GM08714 (cell line): ENCODE results near the gene YY1.

ENCODE experiments used
- H3K4me3 ChIP-seq: fragments of 200-500 bp; sonication (Bioruptor generic); 2 replicates; pipeline ENCODE4 v1.5.1; 2014; ENCODE audit warnings: mild to moderate bottlenecking, low read length, inconsistent platforms
- ZNF274 ChIP-seq: IDR thresholded peaks from 2 replicates; pipeline ENCODE4 v1.6.1; 2012; ENCODE audit warnings: mild to moderate bottlenecking, low read depth, low read length

The YY1 gene

GRCh38 chr14:100224229-100224866 lies 14.6 kb upstream of the YY1 start:
- no peak for TF ChIP-seq ZNF274

GRCh38 chr14:100225169-100225568 lies 13.8 kb upstream of the YY1 start:
- H3K4me3 ChIP-seq = no peak overlapping the region
- no peak for TF ChIP-seq ZNF274

More at GRCh38 chr14:100224229-100224866, 14.6 kb upstream of the YY1 start:
- peak overlapping the region; percentile 15; the same call in 1 of the 2 replicates for H3K4me3 ChIP-seq

- no peak for TF ChIP-seq ZNF274
- no peak overlapping the region for H3K4me3 ChIP-seq
Observed at GRCh38 chr14:100230361-100230760, 8.6 kb upstream of the YY1 start.

GRCh38 chr14:100234511-100234910 lies 4.4 kb upstream of the YY1 start:
- TF ChIP-seq ZNF274 = no peak
- no peak overlapping the region for H3K4me3 ChIP-seq

GRCh38 chr14:100236271-100236818 lies 2.6 kb upstream of the YY1 start:
- peak overlapping the region; percentile 99 for H3K4me3 ChIP-seq

- peak overlapping the region; percentile 99 for H3K4me3 ChIP-seq
Observed at GRCh38 chr14:100236881-100237280, 2.1 kb upstream of the YY1 start.

GRCh38 chr14:100237735-100238418 lies 1.1 kb upstream of the YY1 start:
- H3K4me3 ChIP-seq = peak overlapping the region; percentile 99
- no peak for TF ChIP-seq ZNF274

More at GRCh38 chr14:100236881-100237280, 2.1 kb upstream of the YY1 start:
- no peak for TF ChIP-seq ZNF274

GRCh38 chr14:100239211-100239839 lies 381 bp downstream of the YY1 start:
- no peak for TF ChIP-seq ZNF274
- peak overlapping the region; percentile 85 for H3K4me3 ChIP-seq

GRCh38 chr14:100239840-100240667 lies 1.1 kb downstream of the YY1 start:
- H3K4me3 ChIP-seq = peak overlapping the region; percentile 96
- no peak for TF ChIP-seq ZNF274

- peak overlapping the region; percentile 96 for H3K4me3 ChIP-seq
- no peak for TF ChIP-seq ZNF274
Observed at GRCh38 chr14:100240668-100241032, 1.7 kb downstream of the YY1 start.

GRCh38 chr14:100241279-100241678 lies 2.3 kb downstream of the YY1 start:
- TF ChIP-seq ZNF274 = no peak

GRCh38 chr14:100243020-100243419 lies 4.1 kb downstream of the YY1 start:
- H3K4me3 ChIP-seq = no peak overlapping the region
- TF ChIP-seq ZNF274 = no peak

More at GRCh38 chr14:100241279-100241678, 2.3 kb downstream of the YY1 start:
- peak overlapping the region; percentile 96 for H3K4me3 ChIP-seq

GRCh38 chr14:100246809-100247428 lies 8.0 kb downstream of the YY1 start:
- TF ChIP-seq ZNF274 = no peak
- no peak overlapping the region for H3K4me3 ChIP-seq
